Measurements from ENCODE around the gene SEC23B. TPM values are rescaled to one million over a fixed set of nuclear protein-coding genes. Genes with fewer than 3 reads are reported as not detected.

Gene SEC23B
- polyA plus RNA-seq, 3 donors: 38.9 to 88.1 (median 68.4) TPM

- Histone ChIP-seq H3K9me3 (replicated peaks in 1 of 2; ENCODE audit: control insufficient read depth in 1 of 2, insufficient read depth in 1 of 2, low read length in 2 of 2) (no peaks in the 10 kb centered on the region), H3K4me1 (ENCODE audit: control insufficient read depth in 1 of 2, insufficient read depth in 2 of 2, low read length in 2 of 2) (peaks cover 13 to 14% of the 10 kb centered on the region in 2 donors), H3K27ac (ENCODE audit: low read depth in 1 of 2, low read length in 2 of 2) (no peak overlapping the region), H3K27me3 (ENCODE audit: control insufficient read depth in 2 of 2, insufficient read depth in 2 of 2, low read length in 2 of 2) (no peaks in the 10 kb centered on the region), H4K20me1 (ENCODE audit: insufficient read depth, low read length) (no peaks in the 10 kb centered on the region), H3K4me2 (replicated peaks; ENCODE audit: extremely low read depth, low read length, poor library complexity, severe bottlenecking) (no peak overlapping the region), H3K79me2 (ENCODE audit: insufficient read depth, low read length) (no peaks in the 10 kb centered on the region), H3K9ac (ENCODE audit: insufficient read depth, low read length, poor library complexity, severe bottlenecking) (no peak overlapping the region), H3K36me3 (replicated peaks in 1 of 2; ENCODE audit: control insufficient read depth in 1 of 2, insufficient read depth in 2 of 2, low read length in 2 of 2) (no peaks in the 10 kb centered on the region), H2AFZ (ENCODE audit: insufficient read depth, low read depth, low read length, poor library complexity, severe bottlenecking) (no peak overlapping the region), H3K4me3 (replicated peaks in 1 of 3; ENCODE audit: low read depth in 2 of 3, low read length in 3 of 3) (no peak overlapping the region)
- Mint-ChIP-seq H3K4me1 (peaks cover 15% of the 10 kb centered on the region), H3K27me3 (ENCODE audit: low read depth in 3 of 3) (peaks cover 3 to 7% (median 4%) of the 10 kb centered on the region in 3 donors), H3K4me3 (no peak overlapping the region), H3K27ac (no peak overlapping the region), H3K36me3 (no peaks in the 10 kb centered on the region), H3K9me3 (peaks cover 0 to 3% (median 0%) of the 10 kb centered on the region in 7 donors)
- DNase-seq: no peak
- TF ChIP-seq CTCF (IDR thresholded peaks at IDR 0.05): no peak
- 100% methylated on average over 1 of the region's 2 CpGs for WGBS (ENCODE audit: insufficient coverage)
- intact Hi-C loops (cut with micrococcal nuclease): loop anchor here (5.0 to 10.0 kb wide), 4 partner anchors 120 to 300 kb away; partner anchors contain the start of genes DZANK1 (in 2 of the 2), POLR3F (in 2 of the 2) and ZNF133 (in 2 of the 2)
Measured at GRCh38 chr20:18585134-18585533, 77.4 kb downstream of the SEC23B start.

- Mint-ChIP-seq H3K4me1 (peaks cover 15% of the 10 kb centered on the region), H3K27me3 (ENCODE audit: low read depth in 3 of 3) (peaks cover 2 to 7% (median 3%) of the 10 kb centered on the region in 3 donors), H3K36me3 (no peaks in the 10 kb centered on the region), H3K27ac (peak within 1 kb of the TSS in 6 of 7 donors; percentile 63 to 89 (median 85)), H3K9me3 (peaks cover 0 to 3% (median 0%) of the 10 kb centered on the region in 7 donors), H3K4me3 (peak within 1 kb of the TSS; percentile 89 to 91)
- WGBS (ENCODE audit: insufficient coverage): under 1% methylated on average over 84 of the region's 88 CpGs
- intact Hi-C loops (cut with micrococcal nuclease): loop anchor here (5.0 to 10.0 kb wide), 4 partner anchors 123 to 303 kb away; partner anchors contain the start of genes DZANK1 (in 2 of the 2), POLR3F (in 2 of the 2) and ZNF133 (in 2 of the 2)
- Histone ChIP-seq H3K27me3 (ENCODE audit: control insufficient read depth in 2 of 2, insufficient read depth in 2 of 2, low read length in 2 of 2) (no peaks in the 10 kb centered on the region), H3K36me3 (replicated peaks in 1 of 2; ENCODE audit: control insufficient read depth in 1 of 2, insufficient read depth in 2 of 2, low read length in 2 of 2) (no peaks in the 10 kb centered on the region), H3K4me3 (replicated peaks in 1 of 3; ENCODE audit: low read depth in 2 of 3, low read length in 3 of 3) (peak within 1 kb of the TSS; percentile 75 to 94 (median 77)), H3K4me1 (ENCODE audit: control insufficient read depth in 1 of 2, insufficient read depth in 2 of 2, low read length in 2 of 2) (peaks cover 13 to 14% of the 10 kb centered on the region in 2 donors), H4K20me1 (ENCODE audit: insufficient read depth, low read length) (no peaks in the 10 kb centered on the region), H3K9me3 (replicated peaks in 1 of 2; ENCODE audit: control insufficient read depth in 1 of 2, insufficient read depth in 1 of 2, low read length in 2 of 2) (no peaks in the 10 kb centered on the region), H2AFZ (ENCODE audit: insufficient read depth, low read depth, low read length, poor library complexity, severe bottlenecking) (peak within 1 kb of the TSS; percentile 81), H3K27ac (ENCODE audit: low read depth in 1 of 2, low read length in 2 of 2) (peak within 1 kb of the TSS; percentile 16 to 58), H3K79me2 (ENCODE audit: insufficient read depth, low read length) (no peaks in the 10 kb centered on the region), H3K4me2 (replicated peaks; ENCODE audit: extremely low read depth, low read length, poor library complexity, severe bottlenecking) (peak within 1 kb of the TSS; percentile 91), H3K9ac (ENCODE audit: insufficient read depth, low read length, poor library complexity, severe bottlenecking) (peak within 1 kb of the TSS; percentile 84)
- TF ChIP-seq CTCF (IDR thresholded peaks at IDR 0.05): peak; percentile 72
- peak; percentile 87 to 90 (median 88) for DNase-seq
Measured at GRCh38 chr20:18587665-18588573, 80.2 kb downstream of the SEC23B start, which contains the start of gene DTD1. TSS of gene DTD1 (plus strand) at chr20:18588054. CDS start at chr20:18588073, 19 bp downstream.

Data from CD14-positive monocyte (primary cell).